HG03066 (cell line): ENCODE measurements around the gene ABCF2.

Experiments used
- ATAC-seq: cut with Tn5 transposase; IDR thresholded peaks from one replicate; pipeline ENCODE4 v1.9.1; 2021; ENCODE audit warnings: low read depth; ENCODE audit not compliant: unreplicated experiment

Gene ABCF2

DNA sequence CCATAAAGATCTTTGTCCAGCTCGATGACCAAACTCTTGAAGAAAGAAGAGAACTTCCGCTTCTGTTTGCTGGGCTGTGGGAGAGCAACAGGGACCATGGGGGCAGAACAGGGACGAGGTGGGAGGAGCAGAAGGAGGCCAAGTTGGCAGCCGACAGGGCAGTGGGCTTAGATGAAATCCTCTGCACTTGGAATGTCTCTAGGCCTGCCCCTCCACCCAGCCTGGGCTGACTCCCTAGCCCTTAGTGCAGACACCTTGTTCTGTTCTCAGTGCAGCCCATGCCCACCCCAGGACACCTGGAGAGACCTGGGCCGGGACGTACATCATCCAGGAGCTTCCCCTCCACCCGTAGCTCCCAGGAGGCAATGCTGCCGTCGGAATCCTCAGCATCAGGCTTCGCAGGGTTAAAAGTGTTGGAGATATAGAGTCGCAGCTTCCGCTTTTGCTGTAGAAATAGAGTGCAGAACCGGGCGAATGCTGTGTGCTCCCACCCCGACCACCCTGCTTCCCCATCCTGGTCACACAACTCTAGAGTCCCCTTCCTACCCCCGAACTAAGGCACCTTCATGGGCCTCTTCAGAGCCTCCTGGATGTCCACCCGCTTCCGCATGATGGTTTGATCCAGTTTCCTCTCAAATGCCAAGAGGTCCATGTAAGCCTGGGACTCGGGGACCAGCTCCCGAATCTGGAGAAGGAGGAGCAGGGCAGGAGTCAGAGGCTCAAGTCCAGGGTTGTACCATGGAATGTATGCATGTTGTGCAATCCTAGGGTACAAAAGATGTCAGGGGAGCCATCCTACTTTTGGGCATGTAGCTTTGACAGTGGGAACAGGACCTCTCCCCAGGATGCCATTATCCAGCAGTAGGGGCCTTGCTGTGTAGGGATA lies 15.4 kb upstream of the ABCF2 start:
- ATAC-seq: no peak

DNA sequence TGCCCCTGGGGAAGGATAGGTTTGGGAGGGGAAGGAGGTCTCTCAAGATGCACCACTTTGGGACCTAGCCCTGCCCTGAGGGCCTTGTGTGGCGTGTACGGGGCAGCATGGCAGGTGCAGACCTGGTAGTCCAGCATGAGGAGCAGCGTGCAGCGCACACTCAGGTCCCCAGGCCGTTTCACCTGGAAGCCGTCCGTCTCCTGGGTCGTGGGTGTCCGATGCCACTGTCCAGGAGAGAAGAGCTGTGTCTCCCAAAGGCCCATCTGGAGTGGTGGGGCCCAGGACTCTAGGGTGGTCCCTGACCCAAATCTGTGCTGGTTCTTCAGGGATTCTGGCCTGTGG lies 14.7 kb upstream of the ABCF2 start:
- no peak for ATAC-seq

GRCh38 chr7:151240942-151241754 lies 14.1 kb upstream of the ABCF2 start:
- no peak for ATAC-seq

- no peak for ATAC-seq
Observed at GRCh38 chr7:151240536-151240935, 13.5 kb upstream of the ABCF2 start.

DNA sequence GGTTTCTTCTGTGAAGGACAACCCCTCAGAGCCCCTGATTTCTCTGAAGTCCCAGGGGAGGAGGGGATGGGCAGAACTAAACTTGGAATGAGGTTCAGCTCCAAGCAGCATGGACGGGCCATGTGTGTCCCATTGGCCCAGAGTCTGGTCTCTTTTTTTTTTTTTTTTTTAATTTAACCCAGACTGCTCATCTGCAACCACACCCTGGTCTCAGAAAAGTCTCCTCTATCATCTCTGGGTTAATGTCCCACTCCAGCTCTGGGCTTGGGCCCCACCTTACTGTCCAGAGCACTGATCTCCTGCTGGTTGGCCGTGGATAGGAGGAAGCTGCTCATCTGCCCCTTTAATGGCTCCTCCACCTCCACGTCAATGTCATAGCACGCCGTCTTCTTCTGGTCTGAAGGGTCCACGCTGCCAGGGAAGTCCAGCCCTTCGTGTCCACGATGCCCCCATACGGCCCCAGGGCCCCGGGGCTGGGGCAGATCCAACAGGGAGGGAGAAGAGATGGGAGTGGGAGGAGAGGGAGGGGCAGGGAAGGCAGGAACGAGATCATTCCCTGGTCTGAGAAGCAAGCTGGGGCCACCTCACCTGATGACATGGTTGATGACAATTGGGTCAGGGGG lies 12.9 kb upstream of the ABCF2 start:
- no peak for ATAC-seq

- ATAC-seq: no peak
Observed at GRCh38 chr7:151238924-151239836, 12.2 kb upstream of the ABCF2 start.

DNA sequence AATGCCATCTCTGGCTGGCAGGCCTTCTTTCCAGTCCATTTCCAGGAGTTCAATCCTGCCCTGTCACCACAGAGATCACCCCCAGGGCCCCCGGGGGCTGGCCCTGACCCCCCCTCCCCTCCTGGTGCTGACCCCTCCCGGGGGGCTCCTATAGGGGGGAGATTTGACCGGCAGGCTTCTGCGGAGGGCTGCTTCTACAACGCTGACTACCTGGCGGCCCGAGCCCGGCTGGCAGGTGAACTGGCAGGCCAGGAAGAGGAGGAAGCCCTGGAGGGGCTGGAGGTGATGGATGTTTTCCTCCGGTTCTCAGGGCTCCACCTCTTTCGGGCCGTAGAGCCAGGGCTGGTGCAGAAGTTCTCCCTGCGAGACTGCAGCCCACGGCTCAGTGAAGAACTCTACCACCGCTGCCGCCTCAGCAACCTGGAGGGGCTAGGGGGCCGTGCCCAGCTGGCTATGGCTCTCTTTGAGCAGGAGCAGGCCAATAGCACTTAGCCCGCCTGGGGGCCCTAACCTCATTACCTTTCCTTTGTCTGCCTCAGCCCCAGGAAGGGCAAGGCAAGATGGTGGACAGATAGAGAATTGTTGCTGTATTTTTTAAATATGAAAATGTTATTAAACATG lies 11.3 kb upstream of the ABCF2 start:
- no peak for ATAC-seq

DNA sequence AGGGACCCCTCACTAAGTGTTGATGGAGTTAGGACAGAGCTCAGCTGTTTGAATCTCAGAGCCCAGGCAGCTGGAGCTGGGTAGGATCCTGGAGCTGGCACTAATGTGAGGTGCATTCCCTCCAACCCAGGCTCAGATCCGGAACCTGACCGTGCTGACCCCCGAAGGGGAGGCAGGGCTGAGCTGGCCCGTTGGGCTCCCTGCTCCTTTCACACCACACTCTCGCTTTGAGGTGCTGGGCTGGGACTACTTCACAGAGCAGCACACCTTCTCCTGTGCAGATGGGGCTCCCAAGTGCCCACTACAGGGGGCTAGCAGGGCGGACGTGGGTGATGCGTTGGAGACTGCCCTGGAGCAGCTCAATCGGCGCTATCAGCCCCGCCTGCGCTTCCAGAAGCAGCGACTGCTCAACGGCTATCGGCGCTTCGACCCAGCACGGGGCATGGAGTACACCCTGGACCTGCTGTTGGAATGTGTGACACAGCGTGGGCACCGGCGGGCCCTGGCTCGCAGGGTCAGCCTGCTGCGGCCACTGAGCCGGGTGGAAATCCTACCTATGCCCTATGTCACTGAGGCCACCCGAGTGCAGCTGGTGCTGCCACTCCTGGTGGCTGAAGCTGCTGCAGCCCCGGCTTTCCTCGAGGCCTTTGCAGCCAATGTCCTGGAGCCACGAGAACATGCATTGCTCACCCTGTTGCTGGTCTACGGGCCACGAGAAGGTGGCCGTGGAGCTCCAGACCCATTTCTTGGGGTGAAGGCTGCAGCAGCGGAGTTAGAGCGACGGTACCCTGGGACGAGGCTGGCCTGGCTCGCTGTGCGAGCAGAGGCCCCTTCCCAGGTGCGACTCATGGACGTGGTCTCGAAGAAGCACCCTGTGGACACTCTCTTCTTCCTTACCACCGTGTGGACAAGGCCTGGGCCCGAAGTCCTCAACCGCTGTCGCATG lies 10.5 kb upstream of the ABCF2 start:
- ATAC-seq: no peak

DNA sequence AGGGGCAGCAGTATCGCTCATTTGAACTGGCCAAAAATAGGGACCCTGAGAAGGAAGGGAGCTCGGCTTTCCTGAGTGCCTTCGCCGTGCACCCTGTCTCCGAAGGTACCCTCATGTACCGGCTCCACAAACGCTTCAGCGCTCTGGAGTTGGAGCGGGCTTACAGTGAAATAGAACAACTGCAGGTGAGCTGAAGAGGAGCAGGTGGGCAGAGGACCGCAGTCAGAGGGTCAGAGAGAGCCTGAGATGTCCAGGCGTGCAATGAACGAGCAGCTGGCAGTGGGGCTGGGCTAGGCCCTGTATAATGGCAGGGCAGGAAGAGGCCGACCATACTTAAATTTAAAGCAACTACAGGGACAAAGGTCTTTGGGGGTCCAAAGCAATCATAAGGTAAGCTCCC lies 9.4 kb upstream of the ABCF2 start:
- no peak for ATAC-seq

- ATAC-seq: no peak
Observed at GRCh38 chr7:151235091-151235787, 8.2 kb upstream of the ABCF2 start.

DNA sequence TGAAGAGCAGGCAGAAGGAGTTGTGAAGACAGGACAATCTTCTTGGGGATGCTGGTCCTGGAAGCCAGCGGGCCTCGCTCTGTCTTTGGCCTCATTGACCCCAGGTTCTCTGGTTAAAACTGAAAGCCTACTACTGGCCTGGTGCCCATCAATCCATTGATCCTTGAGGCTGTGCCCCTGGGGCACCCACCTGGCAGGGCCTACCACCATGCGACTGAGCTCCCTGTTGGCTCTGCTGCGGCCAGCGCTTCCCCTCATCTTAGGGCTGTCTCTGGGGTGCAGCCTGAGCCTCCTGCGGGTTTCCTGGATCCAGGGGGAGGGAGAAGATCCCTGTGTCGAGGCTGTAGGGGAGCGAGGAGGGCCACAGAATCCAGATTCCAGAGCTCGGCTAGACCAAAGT lies 6.8 kb upstream of the ABCF2 start:
- ATAC-seq: no peak

DNA sequence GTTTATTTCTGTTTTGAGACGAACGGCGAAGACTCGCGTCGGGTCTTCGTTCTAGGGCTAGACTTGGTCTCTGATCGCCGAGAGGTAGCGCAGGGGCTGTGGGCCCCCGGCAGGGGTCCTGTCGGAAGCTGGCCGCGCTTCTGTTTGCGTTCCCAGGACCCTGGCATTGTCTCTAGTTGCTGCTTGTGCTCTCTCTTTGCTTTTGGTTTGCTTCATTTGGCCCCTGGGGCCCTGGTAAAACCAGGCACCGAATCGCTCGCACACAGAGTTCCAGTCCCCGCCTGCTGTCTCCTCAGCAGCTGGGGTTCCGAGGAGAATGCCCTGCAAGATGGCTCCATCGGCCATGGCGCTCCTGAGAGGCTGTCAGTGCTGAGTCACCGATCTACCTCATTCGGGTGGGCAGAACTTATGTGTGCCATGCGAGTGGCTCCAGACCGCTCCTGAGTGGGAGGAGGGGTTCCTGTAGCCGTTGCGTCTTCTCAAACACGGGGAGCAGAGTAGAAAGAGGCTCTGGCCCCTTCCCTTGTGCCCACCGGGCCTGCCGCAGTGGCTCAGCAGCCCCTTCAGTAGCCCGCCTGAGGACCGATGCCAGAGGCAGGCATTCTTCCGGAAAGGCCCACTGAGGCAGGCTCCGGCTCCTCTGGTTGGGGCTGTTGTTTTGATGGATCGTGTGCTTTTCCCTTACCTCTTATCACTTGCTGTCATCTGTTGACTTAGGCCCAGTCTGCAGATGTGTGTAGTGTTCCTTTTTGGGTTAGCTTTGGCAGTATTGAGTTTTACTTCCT lies 6.1 kb upstream of the ABCF2 start:
- ATAC-seq: peak; percentile 30

GRCh38 chr7:151232091-151232916 lies 5.3 kb upstream of the ABCF2 start, which contains the start of gene CHPF2:
CHPF2 (plus strand) TSS chr7:151232483; CDS start chr7:151234012, 1,529 bp downstream.
- peak; percentile 95 for ATAC-seq

GRCh38 chr7:151231080-151231479 lies 4.1 kb upstream of the ABCF2 start:
- no peak for ATAC-seq

DNA sequence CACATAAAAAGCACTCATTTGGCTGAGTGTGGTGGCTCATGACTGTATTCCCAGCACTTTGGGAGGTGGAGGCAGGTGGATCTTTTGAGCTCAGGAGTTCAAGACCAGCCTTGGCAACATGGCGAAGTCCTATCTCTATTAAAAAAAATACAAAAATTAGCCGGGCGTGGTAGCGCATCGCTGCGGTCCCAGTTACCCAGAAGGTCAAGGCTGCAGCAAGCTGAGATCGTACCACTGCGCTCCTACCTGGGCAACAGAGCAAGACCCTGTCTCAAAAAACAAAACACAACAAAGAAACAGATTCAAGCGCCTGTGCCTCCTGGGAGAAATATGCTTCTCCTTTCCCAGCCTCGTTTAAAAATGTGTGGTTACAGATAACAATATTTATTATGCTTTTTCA lies 2.2 kb upstream of the ABCF2 start:
- no peak for ATAC-seq

DNA sequence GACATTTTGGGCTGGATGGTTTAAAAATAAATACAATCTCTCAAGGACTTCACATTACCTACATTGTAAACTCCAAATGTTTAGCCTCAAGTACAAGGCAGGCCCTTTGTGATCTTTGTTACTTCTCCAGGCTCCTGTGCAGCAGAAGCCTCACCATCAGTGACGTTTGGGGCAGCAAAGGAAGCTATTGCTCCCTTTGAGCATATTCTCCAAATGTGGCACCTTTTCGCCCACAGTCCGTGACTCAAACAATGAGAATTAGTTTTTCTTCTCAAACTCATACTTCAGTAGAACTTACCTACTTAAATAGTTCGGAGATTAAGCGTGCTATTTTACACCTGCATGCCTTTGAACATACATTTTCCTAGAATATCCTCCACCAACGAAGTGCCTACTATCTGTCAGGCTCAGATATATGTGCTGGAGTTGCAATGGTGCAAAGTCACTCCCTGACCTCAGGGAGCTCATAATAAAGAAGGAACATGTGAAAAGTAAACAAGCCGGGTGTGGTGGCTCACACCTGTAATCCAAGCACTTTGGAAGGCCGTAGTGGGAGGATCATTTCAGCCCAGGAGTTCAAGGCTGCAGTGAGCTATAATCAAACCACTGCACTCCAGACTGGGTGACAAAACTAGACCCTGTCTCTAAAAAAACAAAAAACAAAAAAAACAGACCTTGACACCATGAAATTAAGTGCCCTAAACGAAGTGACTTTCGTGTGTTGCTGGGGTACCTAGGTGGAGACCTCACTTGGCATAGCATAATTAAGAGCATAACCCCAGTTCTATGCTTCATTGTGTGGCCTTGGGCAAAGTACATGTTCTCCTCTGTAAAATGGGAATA lies 1.2 kb upstream of the ABCF2 start:
- ATAC-seq: no peak
